Measurements from ENCODE around the gene SEC16B.

Gene SEC16B

DNA sequence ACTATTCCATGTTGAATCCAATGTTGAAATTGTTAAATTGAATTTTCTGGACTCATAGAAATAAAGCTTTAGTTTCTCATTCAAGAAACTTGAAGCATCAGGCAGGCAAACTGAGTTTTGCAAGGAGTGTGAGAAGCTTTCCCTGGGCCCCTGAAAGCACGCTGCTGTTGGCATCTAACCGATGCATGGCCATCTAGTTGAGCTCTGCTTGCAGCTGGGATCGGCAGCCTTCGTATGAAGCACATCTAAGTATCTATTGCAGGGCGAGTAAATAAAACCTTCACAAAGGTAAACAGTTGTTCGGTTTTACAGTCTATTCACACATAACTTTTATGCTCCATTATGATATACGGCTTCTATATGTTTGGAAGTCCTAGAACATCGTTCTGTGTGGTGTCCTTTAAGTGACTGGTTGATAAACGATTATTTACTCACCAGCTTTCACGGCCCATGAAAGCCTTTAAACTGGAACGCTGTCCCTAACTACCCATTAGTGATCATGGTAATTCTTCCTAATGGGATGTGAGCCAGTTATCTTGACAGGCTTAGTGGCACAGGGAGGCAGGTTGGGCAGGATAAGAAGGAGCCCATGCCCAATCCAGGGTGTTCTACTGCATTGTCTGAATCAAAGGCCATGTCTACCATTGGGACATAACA, 71.7 kb downstream of the SEC16B start:
- DNase-seq = no peak

DNA sequence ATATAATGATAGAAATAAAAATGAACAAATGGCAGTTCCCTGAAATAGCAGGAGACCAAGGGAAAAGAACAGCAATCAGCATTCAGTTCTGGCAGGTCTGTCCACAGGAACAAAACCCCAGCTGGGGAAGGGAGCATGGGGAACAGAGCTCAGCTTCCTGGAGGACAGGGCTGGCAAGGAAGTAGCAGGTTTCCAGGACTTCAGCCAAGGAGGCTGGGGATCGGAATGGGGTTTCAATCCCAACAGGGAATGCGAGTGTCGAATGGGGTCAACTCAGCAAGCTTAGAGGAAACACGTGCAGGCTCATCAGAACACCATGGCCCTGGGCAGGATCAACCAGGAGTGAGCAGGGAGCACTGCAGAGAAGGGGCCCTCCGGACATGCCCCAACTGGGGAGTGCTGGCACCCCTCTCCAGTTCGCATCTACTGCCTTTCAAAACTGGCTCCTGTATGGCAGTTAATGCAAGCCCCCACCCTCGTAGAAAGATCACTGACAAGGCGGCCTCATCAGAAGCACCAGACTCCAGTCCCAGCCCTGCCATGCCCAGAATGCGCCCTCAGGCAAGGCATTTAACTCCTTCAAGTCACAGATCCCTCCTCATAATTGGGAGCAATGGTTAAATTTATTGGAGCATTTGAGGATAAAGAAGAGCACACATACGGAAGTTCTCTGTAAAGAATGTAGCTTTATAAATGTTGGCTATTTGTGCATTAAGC, 72.4 kb downstream of the SEC16B start:
- DNase-seq = no peak
